ENCODE measurements around the gene FBXW2.
A peak's percentile ranks its signal among the peaks of the same experiment; 100 is the strongest.
"Not testable (repeated sequence)": the region's sequence is repeated elsewhere in the genome, so short reads cannot be mapped to it uniquely, and the experiment has no call there.

FBXW2 gene, protein sequence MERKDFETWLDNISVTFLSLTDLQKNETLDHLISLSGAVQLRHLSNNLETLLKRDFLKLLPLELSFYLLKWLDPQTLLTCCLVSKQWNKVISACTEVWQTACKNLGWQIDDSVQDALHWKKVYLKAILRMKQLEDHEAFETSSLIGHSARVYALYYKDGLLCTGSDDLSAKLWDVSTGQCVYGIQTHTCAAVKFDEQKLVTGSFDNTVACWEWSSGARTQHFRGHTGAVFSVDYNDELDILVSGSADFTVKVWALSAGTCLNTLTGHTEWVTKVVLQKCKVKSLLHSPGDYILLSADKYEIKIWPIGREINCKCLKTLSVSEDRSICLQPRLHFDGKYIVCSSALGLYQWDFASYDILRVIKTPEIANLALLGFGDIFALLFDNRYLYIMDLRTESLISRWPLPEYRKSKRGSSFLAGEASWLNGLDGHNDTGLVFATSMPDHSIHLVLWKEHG

DNA sequence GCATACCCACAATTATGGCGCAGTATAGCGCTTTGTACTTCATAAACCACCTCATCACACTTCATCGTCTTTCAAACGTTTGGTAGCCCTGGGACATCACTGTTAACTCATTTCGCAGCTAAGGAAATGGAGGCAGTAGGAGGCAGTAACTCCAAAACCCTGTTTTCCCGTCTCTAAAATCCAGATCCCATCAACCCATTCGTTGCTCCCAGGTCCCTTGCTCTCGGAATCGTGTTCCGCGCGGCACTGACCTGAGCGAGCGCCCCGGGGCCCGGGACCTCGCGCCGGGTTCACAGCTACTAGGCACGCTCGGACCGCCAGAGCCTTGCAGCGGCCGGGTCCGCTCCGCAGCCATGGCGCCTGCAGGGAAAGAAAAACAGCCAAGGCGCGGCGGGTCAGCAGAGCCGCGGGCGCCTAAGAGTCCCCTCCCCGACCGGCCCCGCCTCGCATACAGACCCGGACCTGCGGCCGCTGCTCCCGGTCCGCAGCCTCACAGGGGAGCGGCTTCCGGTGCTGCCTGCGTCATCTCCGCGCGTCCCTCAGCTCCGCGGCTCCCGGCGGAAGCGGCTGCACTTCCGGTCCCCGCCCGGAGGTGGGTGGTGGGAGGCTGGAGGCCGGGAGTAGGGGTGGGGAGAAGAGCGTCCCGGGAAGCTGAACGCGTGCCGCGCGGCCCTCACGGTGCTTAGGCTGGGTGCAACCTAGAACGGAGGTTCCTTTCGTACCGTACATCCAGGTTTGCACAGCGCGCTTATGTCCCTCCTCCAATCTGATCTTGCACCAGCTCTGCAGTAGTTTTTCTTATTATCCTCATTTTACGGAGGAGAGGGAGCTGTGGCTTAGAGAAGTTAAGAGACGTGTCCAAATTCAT lies at the start of gene FBXW2:
FBXW2 (minus strand) TSS at position 519 of the 868 bp plus-strand sequence. CDS start 5,158 bp downstream, outside the sequence.
- peak; percentile 81 to 84 for DNase-seq

DNA sequence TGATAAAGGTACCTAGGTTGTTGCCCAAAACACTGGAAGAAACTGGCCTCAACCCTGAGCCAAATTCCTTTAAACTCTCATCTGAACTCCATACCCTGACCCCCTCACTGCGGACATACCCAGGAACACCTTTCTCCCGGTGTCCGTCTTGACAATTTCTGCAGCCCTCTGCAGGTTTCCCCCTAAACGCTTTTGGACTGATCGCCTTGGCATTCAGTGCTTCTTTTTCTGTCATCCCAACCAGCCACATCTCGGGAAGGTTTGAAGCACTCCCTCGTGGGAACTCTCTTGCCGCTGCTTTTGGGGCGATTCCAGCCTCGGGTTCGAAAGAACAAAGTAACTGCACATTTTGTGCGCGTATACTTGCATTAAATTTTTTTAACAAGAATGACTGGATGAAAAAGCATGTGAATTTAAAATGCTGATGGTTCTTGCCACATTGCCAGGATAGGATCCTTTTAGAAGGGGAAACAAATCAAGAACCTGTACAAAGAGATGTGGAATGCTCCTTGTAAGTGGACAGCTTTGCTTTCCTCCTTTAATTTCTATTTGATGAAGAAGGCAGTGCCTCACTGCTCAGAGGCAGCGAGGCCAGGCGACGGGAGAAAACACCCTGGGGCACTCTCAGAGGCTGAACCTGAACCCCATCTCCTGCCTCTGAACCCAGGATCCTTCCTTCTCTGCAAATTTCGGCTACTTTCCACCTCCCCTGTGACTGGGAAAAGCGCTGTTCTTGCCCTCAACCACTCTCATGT lies 48.9 kb upstream of the FBXW2 start:
- DNase-seq = no peak

DNA sequence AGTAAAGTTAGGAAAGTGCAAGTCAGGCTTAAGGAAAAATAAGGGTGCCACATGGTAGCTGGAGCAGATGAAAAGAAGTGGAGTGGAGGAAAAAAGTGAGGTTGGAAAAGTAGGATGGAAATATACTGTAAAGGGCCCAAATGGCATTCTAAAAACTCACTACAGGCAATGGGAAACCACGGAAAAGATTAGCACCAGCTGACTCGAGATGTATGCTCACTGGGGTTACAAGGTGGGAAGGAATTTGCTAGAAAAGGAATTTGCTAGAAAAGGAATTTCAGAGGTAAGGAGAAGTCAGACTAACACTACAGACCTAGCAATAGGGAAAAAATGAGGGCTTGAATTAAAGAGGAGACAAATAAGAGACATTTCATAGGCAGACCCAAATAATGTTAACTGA lies 45.9 kb upstream of the FBXW2 start:
- no peak for DNase-seq

DNA sequence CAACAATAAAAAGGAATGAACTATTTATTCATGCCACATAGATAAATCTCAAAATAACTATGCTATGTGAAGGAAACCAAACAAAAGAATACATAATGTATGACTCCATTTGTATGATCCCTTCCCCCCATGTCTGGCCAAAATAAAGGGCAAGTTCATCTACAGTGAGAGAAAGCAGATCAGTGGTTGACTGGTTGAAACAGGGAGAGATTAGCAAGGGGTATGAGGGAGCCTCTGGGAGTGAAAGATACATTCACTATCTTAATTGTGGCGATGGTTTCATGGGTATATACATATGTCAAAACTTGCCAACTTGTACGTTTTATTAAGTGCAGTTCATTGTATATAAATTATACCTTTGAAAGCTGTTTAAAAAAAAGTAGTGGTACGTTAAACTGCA lies 44.7 kb upstream of the FBXW2 start:
- DNase-seq = no peak

DNA sequence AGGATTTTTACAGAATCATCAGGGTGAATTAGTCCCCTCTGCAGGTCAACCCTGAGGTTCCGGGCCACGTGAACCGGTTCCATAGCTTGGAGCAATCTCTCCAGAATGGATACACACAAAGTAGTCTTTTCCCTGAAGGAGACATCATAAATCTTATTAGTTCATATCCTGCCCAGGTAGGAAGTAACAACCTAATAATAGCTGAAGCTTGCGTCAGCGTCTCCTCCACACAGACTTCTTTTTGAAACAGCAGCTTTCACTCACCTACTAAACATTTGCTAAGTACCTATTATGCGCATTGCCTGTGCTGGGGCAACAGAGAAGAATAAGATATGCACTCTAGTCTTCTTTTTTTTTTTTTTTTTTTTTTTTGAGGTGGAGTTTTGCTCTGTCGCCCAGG lies 40.1 kb upstream of the FBXW2 start:
- DNase-seq = no peak

- no peak for DNase-seq
These were observed 39.6 kb upstream of the FBXW2 start for GRCh38 chr9:120832807-120833206.

- DNase-seq = no peak
These were observed 37.6 kb upstream of the FBXW2 start for GRCh38 chr9:120830865-120831264.

DNA sequence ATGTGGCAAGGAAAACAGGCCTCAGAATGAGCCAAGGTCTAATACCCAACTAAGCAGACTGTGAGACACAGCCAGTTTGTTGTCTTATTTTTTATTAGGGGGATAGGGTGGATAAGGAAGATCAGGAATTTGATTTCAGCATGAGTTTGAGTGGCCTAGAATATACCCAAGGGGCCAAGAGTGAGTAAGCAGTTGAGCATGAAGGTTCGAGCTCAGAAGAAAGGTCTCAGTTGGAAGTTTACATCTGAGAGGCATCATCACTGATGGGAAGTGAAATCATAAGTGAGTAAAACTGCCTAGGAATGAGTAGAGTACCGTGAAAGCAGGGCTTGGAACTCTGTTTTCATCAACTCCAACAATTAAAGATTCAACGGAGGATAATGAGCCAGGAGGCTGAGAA lies 36.9 kb upstream of the FBXW2 start:
- no peak for DNase-seq

- no peak for DNase-seq
These were observed 36.4 kb upstream of the FBXW2 start for GRCh38 chr9:120829650-120830049.

DNA sequence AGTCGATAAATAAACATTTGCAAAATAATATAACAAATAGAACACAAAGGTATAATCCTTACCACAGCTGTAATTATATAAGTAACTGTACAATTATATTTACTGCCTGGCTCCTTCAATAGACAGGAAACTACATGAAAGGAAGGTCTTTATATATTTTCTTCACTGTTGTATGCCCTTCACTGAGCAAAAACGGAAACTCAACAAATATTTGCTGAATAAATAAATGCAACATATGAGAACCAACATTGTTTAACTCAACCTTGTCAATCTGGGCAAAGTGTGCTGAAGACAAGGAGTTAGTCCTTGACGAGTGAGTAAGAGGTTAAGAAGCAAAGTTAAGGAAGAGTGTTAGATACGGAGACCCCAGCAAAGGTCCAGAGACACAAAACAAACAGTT lies 26.9 kb upstream of the FBXW2 start:
- no peak for DNase-seq

DNA sequence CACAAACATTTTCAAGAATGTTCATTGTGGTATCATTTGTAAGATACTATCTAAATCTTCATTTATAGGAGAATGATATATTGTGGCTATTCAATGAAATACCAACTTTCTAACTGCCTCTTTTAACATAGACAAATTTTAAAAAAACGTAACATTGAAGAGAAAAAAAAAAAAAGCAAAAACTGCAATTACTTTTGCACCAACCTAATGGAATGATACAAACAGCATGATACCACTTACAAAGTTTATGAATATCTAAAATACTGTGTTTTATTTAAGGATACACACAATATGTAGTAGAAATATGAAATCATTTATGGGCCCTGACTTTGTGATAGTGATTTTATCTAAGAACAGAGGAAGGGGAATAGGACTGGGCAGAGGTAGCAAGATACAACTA lies 25.4 kb upstream of the FBXW2 start:
- no peak for DNase-seq

- DNase-seq = no peak
These were observed 21.9 kb upstream of the FBXW2 start for GRCh38 chr9:120815075-120815474.

- DNase-seq = no peak
These were observed 15.7 kb upstream of the FBXW2 start for GRCh38 chr9:120808931-120809330.

DNA sequence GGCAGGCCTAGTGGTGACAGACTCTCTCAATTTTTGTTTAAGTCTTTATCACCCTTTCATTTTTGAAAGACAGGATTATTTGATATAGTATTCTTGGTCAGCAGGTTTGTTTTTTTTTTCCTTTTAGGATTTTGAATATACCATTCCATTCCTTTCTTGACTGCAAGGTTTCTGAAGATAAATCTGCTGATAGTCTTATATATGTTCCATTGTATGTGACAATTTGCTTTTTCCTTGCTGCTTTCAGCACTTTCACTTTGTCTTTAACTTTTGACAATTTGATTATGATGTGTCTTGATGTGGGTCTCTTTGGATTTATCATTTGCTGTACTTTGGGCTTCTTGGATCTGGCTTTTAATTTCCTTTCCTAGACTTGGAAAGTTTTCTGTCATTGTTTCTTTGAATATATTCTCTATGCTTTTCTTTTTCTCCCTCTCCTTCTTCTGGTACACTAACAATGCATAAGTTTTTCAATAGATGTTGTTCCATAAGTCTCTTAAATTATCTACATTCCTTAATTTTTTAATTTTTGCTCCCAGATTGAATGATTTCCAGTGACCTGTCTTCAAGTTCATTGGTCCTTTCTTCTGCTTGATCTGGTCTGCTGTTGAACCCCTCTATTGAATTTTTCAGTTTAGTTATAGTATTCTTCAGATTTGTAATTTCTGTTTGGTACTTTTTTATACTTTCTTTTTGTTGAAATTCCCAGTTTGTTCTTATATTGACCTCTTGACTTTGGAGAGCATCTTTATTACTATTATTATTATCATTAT lies 14.6 kb upstream of the FBXW2 start:
- no peak for DNase-seq

- DNase-seq = not testable (repeated sequence)
These were observed 11.7 kb upstream of the FBXW2 start for GRCh38 chr9:120804784-120805363.

DNA sequence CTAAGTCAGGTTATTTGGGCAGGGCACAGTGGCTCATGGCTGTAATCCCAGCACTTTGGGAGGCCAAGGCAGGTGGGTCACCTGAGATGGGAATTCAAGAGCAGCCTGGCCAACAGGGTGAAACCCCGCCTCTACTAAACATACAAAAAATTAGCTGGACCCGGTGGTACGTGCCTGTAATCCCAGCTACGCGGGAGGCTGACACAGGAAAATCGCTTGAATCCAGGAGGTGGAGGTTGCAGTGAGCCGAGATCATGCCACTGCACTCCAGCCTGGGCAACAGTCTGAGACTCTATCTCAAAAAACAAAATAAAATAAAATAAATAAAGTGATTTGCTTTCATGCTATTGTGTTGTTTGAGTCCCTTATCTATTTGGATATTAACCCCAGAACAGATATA lies 8.2 kb upstream of the FBXW2 start:
- no peak for DNase-seq

- no peak for DNase-seq
These were observed 2.1 kb downstream of the FBXW2 start for GRCh38 chr9:120791161-120791560.

DNA sequence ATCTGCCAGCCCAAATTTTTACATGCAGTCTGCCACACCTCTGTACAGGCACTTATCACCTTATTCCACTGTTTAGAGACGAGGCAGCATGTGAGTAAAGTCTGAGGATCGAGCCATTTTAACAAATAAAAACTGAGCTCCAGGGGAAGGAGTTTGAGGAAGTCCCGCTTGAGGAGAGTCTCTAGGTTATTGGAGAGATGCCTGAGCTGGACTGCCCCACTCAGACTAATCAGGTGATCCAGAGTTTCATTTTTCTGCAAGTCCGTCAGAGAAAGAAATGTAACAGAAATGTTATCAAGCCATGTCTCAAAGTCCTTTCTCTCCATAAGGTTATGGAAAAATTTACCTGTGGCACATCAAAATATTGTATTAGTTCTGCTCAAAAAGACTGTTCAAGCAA lies 5.3 kb downstream of the FBXW2 start:
- DNase-seq = no peak

DNA sequence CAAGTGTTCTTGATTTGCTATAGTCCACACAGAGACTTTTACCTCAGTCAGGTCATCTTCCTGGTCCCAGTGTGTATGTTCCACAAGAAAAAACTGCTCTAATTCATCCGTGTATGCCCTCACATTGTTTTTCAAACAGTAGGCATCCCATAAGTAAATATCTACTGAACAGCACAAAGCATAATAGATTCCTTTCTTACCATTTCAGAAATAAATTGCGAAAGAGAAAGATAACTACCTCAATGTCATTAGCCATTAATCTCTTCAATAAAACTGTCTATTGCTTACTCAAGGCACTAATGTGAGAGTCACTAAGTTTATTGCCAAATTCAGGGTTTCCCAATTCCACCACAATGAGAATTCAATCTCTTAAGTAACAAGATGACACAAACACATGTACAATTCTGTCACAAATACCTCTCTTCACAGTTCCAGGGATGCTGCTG lies 9.6 kb downstream of the FBXW2 start:
- no peak for DNase-seq

GRCh38 chr9:120781236-120781635 lies 12.0 kb downstream of the FBXW2 start:
- DNase-seq = no peak

DNA sequence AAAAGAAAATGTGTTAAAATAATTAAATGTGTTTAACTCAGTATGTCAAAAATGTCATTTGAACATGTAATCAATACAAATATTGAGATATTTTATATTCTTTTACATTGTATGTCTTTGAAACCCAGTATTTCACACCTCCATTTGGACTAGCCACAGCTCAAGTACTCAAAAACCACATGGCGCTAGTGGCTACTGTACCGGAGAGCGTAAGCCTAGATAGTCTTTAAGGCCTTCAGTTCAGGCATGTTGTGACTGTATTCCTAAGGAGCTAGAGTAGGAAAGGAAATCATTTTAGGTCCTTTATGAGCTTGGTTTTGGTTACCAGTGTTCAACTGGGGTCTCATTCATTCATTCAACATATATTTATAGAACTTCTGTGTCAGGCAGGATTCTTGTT lies 12.8 kb downstream of the FBXW2 start:
- no peak for DNase-seq

GRCh38 chr9:120779227-120779626 lies 14.0 kb downstream of the FBXW2 start:
- no peak for DNase-seq
